Pulmonary artery endothelial cell (primary cell): Measurements from ENCODE around the gene RGP1. TPM values are rescaled to one million over a fixed set of nuclear protein-coding genes. Genes with fewer than 3 reads are reported as not detected.

ENCODE experiments used
- DNase-seq: peaks from one replicate; pipeline ENCODE4 v3.0.0-alpha.2; 2011; ENCODE audit warnings: low read depth, low spot score
- total RNA-seq: library from RNA; depleted of rRNA; stranded (reverse); fragments of >200 nt; gene quantifications from 2 replicates; pipeline ENCODE4 v1.2.3, GENCODE V29; 2014

The RGP1 gene
- total RNA-seq, 1 donor from 2014 or later = 13.2 TPM

GRCh38 chr9:35806101-35806500 lies 57.0 kb downstream of the RGP1 start:
- DNase-seq = no peak

Other genes starting within 250 kb of the RGP1 start
- gene TESK1, start 144.0 kb upstream of the RGP1 start, total RNA-seq = 4.3 and 6.9 TPM in 2 replicates
- 0.07 TPM in 1 of 2 replicates, not detected in the other for gene CD72, start 130.9 kb upstream of the RGP1 start, total RNA-seq
- not detected in 2 replicates for gene SIT1, start 98.4 kb upstream of the RGP1 start, total RNA-seq
- gene RMRP, start 91.3 kb upstream of the RGP1 start, total RNA-seq = 22,365 and 32,732 TPM in 2 replicates
- gene CCDC107, start 91.0 kb upstream of the RGP1 start, total RNA-seq = 10.6 and 11.7 TPM in 2 replicates
- gene ARHGEF39, start 84.1 kb upstream of the RGP1 start, total RNA-seq = 0.86 and 2.0 TPM in 2 replicates
- 0.40 TPM in 1 of 2 replicates, not detected in the other for gene CA9, start 75.4 kb upstream of the RGP1 start, total RNA-seq
- gene TPM2, start 59.4 kb upstream of the RGP1 start, total RNA-seq = 119 and 221 TPM in 2 replicates
- 314 and 379 TPM in 2 replicates for gene TLN1, start 17.1 kb upstream of the RGP1 start, total RNA-seq
- 45.2 and 58.0 TPM in 2 replicates for gene CREB3, start 16.6 kb upstream of the RGP1 start, total RNA-seq
- 64.7 and 64.9 TPM in 2 replicates for gene GBA2, start 59 bp upstream of the RGP1 start, total RNA-seq
- gene MSMP, start 5.0 kb downstream of the RGP1 start, total RNA-seq = 8.5 and 23.2 TPM in 2 replicates
- gene NPR2, start 42.3 kb downstream of the RGP1 start, total RNA-seq = 8.1 and 12.3 TPM in 2 replicates
- 0.20 and 0.25 TPM in 2 replicates for gene SPAG8, start 63.0 kb downstream of the RGP1 start, total RNA-seq
- gene HINT2, start 65.8 kb downstream of the RGP1 start, total RNA-seq = 23.9 and 24.1 TPM in 2 replicates
- gene FAM221B, start 79.4 kb downstream of the RGP1 start, total RNA-seq = not detected in 2 replicates
- 0.35 and 0.59 TPM in 2 replicates for gene TMEM8B, start 79.9 kb downstream of the RGP1 start, total RNA-seq
- not detected in 2 replicates for gene OR13J1, start 121.1 kb downstream of the RGP1 start, total RNA-seq
- gene HRCT1, start 156.9 kb downstream of the RGP1 start, total RNA-seq = 2.4 and 5.6 TPM in 2 replicates
- 7.5 and 11.7 TPM in 2 replicates for gene SPAAR, start 160.2 kb downstream of the RGP1 start, total RNA-seq
- gene OR2S2, start 208.9 kb downstream of the RGP1 start, total RNA-seq = not detected in 2 replicates